ENCODE measurements around the gene IMP4.
A peak's percentile ranks its signal among the peaks of the same experiment; 100 is the strongest.

GRCh38 chr2:130375291-130376266 lies 32.9 kb downstream of the IMP4 start:
- TF ChIP-seq CTCF (conservative IDR thresholded peaks at IDR 0.05; ENCODE audit: low read depth, low read length) (no peak), MAZ (IDR thresholded peaks at IDR 0.05; ENCODE audit: borderline replicate concordance, low read depth, low read length) (no peak), CEBPB (IDR thresholded peaks at IDR 0.05; ENCODE audit: low read depth, low read length) (peak; percentile 77), POLR2A (IDR thresholded peaks at IDR 0.05; ENCODE audit: low read depth, low read length) (no peak), BHLHE40 (IDR thresholded peaks at IDR 0.05; ENCODE audit: low read depth, low read length) (no peak), SMC3 (IDR thresholded peaks at IDR 0.05; ENCODE audit: low read depth, low read length) (no peak), MXI1 (IDR thresholded peaks at IDR 0.05; ENCODE audit: borderline replicate concordance, low read depth, low read length) (no peak), RCOR1 (IDR thresholded peaks at IDR 0.05; ENCODE audit: insufficient replicate concordance, low read length) (no peak), CHD1 (IDR thresholded peaks at IDR 0.05; ENCODE audit: low read depth, low read length) (no peak), RFX5 (IDR thresholded peaks at IDR 0.05; ENCODE audit: low read depth, low read length) (no peak), NFE2L2 (IDR thresholded peaks at IDR 0.05; ENCODE audit: low read depth, low read length) (no peak), FOS (IDR thresholded peaks at IDR 0.05; ENCODE audit: low read depth, low read length) (no peak), RAD21 (IDR thresholded peaks at IDR 0.05; ENCODE audit: low read length) (no peak), ELK1 (IDR thresholded peaks at IDR 0.05; ENCODE audit: borderline replicate concordance, low read depth, low read length) (no peak)
